ENCODE measurements around the gene ZXDC.

DNA sequence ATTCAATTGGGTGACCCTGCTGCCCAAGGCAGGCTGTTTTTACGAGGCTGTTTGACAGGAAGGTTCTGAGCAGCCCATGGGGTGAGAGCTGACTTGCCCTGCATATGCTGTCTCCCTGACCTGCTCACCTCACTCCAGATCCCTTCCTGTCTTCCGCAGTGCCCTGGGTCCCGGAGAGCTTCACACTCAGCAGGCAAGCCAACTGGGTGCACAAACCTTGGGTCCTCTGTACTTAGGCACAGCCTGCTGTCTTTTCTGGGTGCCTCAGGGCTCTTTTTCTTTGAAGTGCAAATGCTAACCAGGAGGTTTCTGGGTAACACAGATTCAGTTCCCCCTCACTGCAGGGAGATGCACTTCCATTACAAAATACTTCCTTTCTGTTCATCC, 32.8 kb downstream of the ZXDC start:
- TF ChIP-seq, protein P1, sequence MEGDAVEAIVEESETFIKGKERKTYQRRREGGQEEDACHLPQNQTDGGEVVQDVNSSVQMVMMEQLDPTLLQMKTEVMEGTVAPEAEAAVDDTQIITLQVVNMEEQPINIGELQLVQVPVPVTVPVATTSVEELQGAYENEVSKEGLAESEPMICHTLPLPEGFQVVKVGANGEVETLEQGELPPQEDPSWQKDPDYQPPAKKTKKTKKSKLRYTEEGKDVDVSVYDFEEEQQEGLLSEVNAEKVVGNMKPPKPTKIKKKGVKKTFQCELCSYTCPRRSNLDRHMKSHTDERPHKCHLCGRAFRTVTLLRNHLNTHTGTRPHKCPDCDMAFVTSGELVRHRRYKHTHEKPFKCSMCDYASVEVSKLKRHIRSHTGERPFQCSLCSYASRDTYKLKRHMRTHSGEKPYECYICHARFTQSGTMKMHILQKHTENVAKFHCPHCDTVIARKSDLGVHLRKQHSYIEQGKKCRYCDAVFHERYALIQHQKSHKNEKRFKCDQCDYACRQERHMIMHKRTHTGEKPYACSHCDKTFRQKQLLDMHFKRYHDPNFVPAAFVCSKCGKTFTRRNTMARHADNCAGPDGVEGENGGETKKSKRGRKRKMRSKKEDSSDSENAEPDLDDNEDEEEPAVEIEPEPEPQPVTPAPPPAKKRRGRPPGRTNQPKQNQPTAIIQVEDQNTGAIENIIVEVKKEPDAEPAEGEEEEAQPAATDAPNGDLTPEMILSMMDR (IDR thresholded peaks at IDR 0.05; ENCODE audit: low read depth, low read length, poor library complexity, severe bottlenecking) = no peak
- TF ChIP-seq EZH2phosphoT487 (IDR thresholded peaks at IDR 0.05; ENCODE audit: borderline replicate concordance, low read length) = no peak

Measured in DOHH2 (cell line).